HepG2 (cell line): ENCODE results near the gene GNG7. TPM values are rescaled to one million over a fixed set of nuclear protein-coding genes. Genes with fewer than 3 reads are reported as not detected.

ENCODE experiments used
- EEA1 ChIP-seq: sonication (generic); formaldehyde crosslinking; IDR thresholded peaks from 2 replicates; pipeline ENCODE4 v1.5.1; 2020; ENCODE audit warnings: mild to moderate bottlenecking, missing genetic modification reagents, borderline replicate concordance
- GATAD2A ChIP-seq: IDR thresholded peaks from 2 replicates; pipeline ENCODE4 v1.6.1; 2016
- JARID2 ChIP-seq: sonication (generic); formaldehyde crosslinking; IDR thresholded peaks from 2 replicates; pipeline ENCODE4 v1.8.1; 2023; ENCODE audit warnings: missing genetic modification reagents, inconsistent platforms; ENCODE audit not compliant: insufficient replicate concordance
- JUND ChIP-seq: sonication (generic); formaldehyde crosslinking; IDR thresholded peaks from 2 replicates; pipeline ENCODE4 v1.8.0; 2022; ENCODE audit warnings: mild to moderate bottlenecking, missing genetic modification reagents
- KAT8 ChIP-seq: IDR thresholded peaks from 2 replicates; pipeline ENCODE4 v1.6.1; 2016; ENCODE audit warnings: missing genetic modification reagents, missing compliant biosample characterization
- KDM2A ChIP-seq: sonication (generic); formaldehyde crosslinking; IDR thresholded peaks from 2 replicates; pipeline ENCODE4 v1.4.0; 2020; ENCODE audit warnings: low read depth, missing genetic modification reagents, borderline replicate concordance
- KDM3A ChIP-seq: IDR thresholded peaks from 2 replicates; pipeline ENCODE4 v1.6.1; 2018; ENCODE audit warnings: low read depth, missing compliant biosample characterization
- KDM4B ChIP-seq: sonication (generic); formaldehyde crosslinking; IDR thresholded peaks from 2 replicates; pipeline ENCODE4 v1.4.0; 2020; ENCODE audit warnings: missing genetic modification reagents
- MXD4 ChIP-seq: IDR thresholded peaks from 2 replicates; pipeline ENCODE4 v1.6.1; 2016; ENCODE audit warnings: mild to moderate bottlenecking, missing biosample characterization, missing genetic modification reagents
- POLR2G ChIP-seq: fragments of 200-400 bp; formaldehyde crosslinking; IDR thresholded peaks from 2 replicates; pipeline ENCODE4 v1.6.1; 2018; ENCODE audit warnings: mild to moderate bottlenecking, low read depth, low read length, moderate library complexity
- RBFOX2 ChIP-seq: fragments of 200-400 bp; formaldehyde crosslinking; IDR thresholded peaks from 2 replicates; pipeline ENCODE4 v1.6.1; 2017; ENCODE audit warnings: low read depth, mild to moderate bottlenecking, low read length
- RBM39 ChIP-seq: fragments of 200-400 bp; formaldehyde crosslinking; IDR thresholded peaks from one replicate; pipeline ENCODE4 v1.6.1; 2018; ENCODE audit warnings: antibody characterized with exemption, mild to moderate bottlenecking, low read depth, low read length; ENCODE audit not compliant: poor library complexity, severe bottlenecking
- REPIN1 ChIP-seq: sonication (generic); formaldehyde crosslinking; IDR thresholded peaks from 2 replicates; pipeline ENCODE4 v1.8.0; 2022; ENCODE audit warnings: missing genetic modification reagents, low read depth, mild to moderate bottlenecking, borderline replicate concordance
- SETDB1 ChIP-seq: sonication (generic); formaldehyde crosslinking; IDR thresholded peaks from 2 replicates; pipeline ENCODE4 v1.5.1; 2020; ENCODE audit warnings: missing genetic modification reagents, mild to moderate bottlenecking, borderline replicate concordance
- TOE1 ChIP-seq: sonication (generic); formaldehyde crosslinking; IDR thresholded peaks from 2 replicates; pipeline ENCODE4 v1.4.0; 2020; ENCODE audit warnings: mild to moderate bottlenecking, missing genetic modification reagents
- TP53 ChIP-seq: sonication (generic); formaldehyde crosslinking; conservative IDR thresholded peaks from 2 replicates; pipeline ENCODE4 v1.4.0; 2020; ENCODE audit warnings: missing genetic modification reagents
- ZNF224 ChIP-seq: sonication (generic); formaldehyde crosslinking; IDR thresholded peaks from 2 replicates; pipeline ENCODE4 v1.5.0; 2020; ENCODE audit warnings: mild to moderate bottlenecking, missing genetic modification reagents
- ZNF333 ChIP-seq: sonication (generic); formaldehyde crosslinking; IDR thresholded peaks from 2 replicates; pipeline ENCODE4 v1.4.0; 2020; ENCODE audit warnings: mild to moderate bottlenecking, missing genetic modification reagents, borderline replicate concordance
- ZNF33A ChIP-seq: sonication (generic); formaldehyde crosslinking; IDR thresholded peaks from 2 replicates; pipeline ENCODE4 v1.5.1; 2020; ENCODE audit warnings: missing genetic modification reagents, mild to moderate bottlenecking, moderate library complexity, borderline replicate concordance
- ZNF343 ChIP-seq: sonication (generic); formaldehyde crosslinking; IDR thresholded peaks from 2 replicates; pipeline ENCODE4 v1.4.0; 2020; ENCODE audit warnings: mild to moderate bottlenecking, missing genetic modification reagents
- ZNF460 ChIP-seq: sonication (generic); formaldehyde crosslinking; IDR thresholded peaks from 2 replicates; pipeline ENCODE4 v1.5.1; 2020; ENCODE audit warnings: missing genetic modification reagents, mild to moderate bottlenecking, borderline replicate concordance
- ZNF605 ChIP-seq: sonication (generic); formaldehyde crosslinking; IDR thresholded peaks from 2 replicates; pipeline ENCODE4 v1.8.0; 2022; ENCODE audit warnings: mild to moderate bottlenecking, missing genetic modification reagents
- ZNF670 ChIP-seq: sonication (generic); formaldehyde crosslinking; IDR thresholded peaks from 2 replicates; pipeline ENCODE4 v1.8.0; 2022; ENCODE audit warnings: mild to moderate bottlenecking, missing genetic modification reagents, borderline replicate concordance
- polyA plus RNA-seq, 8 experiments: library from polyadenylated mRNA; depleted of rRNA in 3 of 8; stranded (reverse) in 7 of 8; unstranded in 1 of 8; fragments of >200 nt; fragmentation: Illumina TruSeq in 4 of 8; extraction: Trizol in 4 of 8; gene quantifications; 2 replicates each; pipeline versions ENCODE4 v1.2.1 to v1.2.3, GENCODE V29; 2011 to 2016; ENCODE audit warnings: low read depth in 4 of 8, missing spikeins in 1 of 8, mixed read lengths in 1 of 8; ENCODE audit not compliant: insufficient read depth in 1 of 8
- total RNA-seq, 5 experiments: library from RNA; depleted of rRNA; stranded (reverse); fragments of >200 nt; fragmentation: Illumina TruSeq; extraction: Trizol; gene quantifications; 2 replicates each; pipeline ENCODE4 v1.2.3, GENCODE V29; 2016; ENCODE audit warnings: low read depth in 1 of 5
- TF ChIP-seq, protein P1 (sequence below): sonication (generic); formaldehyde crosslinking; IDR thresholded peaks from 2 replicates; pipeline ENCODE4 v1.5.1; 2020; ENCODE audit warnings: missing genetic modification reagents, mild to moderate bottlenecking, borderline replicate concordance
- TF ChIP-seq, protein P2 (sequence below): sonication (generic); formaldehyde crosslinking; IDR thresholded peaks from 2 replicates; pipeline ENCODE4 v1.5.0; 2020; ENCODE audit warnings: missing genetic modification reagents, mild to moderate bottlenecking, borderline replicate concordance
- TF ChIP-seq, protein P3 (sequence below): sonication (generic); formaldehyde crosslinking; IDR thresholded peaks from 2 replicates; pipeline ENCODE4 v1.8.0; 2022; ENCODE audit warnings: missing genetic modification reagents, mild to moderate bottlenecking, moderate library complexity, borderline replicate concordance

The GNG7 gene
- total and polyA plus RNA-seq, 2 of the 13 experiments (the other 11 are each of a cell fraction or from before 2014, with no cell fraction given), result 1.4 to 3.3 TPM

- TF ChIP-seq TP53 (CRISPR knock-in tag) (no peak), JARID2 (CRISPR knock-in tag) (peak; percentile 88), ZNF333 (CRISPR knock-in tag) (no peak), SETDB1 (CRISPR knock-in tag) (no peak), ZNF460 (CRISPR knock-in tag) (peak; percentile 44; the same call in 1 of the 2 replicates), KDM4B (0 out of 2 replicates have a peak, but pooled peaks have one; percentile 76), MXD4 (CRISPR knock-in tag) (peak; percentile 93), REPIN1 (0 out of 2 replicates have a peak, but pooled peaks have one; percentile 38), ZNF605 (CRISPR knock-in tag) (peak; percentile 42; the same call in 1 of the 2 replicates), JUND (peak; percentile 92), ZNF33A (CRISPR knock-in tag) (no peak), GATAD2A (CRISPR knock-in tag) (peak; percentile 86), KDM2A (CRISPR knock-in tag) (peak; percentile 91), ZNF224 (CRISPR knock-in tag) (peak; percentile 73), ZNF670 (CRISPR knock-in tag) (no peak), RBFOX2 (peak; percentile 67), EEA1 (CRISPR knock-in tag) (no peak), ZNF343 (CRISPR knock-in tag) (no peak), RBM39 (peak; percentile 63), POLR2G (peak; percentile 72), KAT8 (CRISPR knock-in tag) (peak; percentile 84), KDM3A (CRISPR knock-in tag) (peak; percentile 94), TOE1 (CRISPR knock-in tag) (peak; percentile 67; the same call in 1 of the 2 replicates)
- TF ChIP-seq, protein P1, sequence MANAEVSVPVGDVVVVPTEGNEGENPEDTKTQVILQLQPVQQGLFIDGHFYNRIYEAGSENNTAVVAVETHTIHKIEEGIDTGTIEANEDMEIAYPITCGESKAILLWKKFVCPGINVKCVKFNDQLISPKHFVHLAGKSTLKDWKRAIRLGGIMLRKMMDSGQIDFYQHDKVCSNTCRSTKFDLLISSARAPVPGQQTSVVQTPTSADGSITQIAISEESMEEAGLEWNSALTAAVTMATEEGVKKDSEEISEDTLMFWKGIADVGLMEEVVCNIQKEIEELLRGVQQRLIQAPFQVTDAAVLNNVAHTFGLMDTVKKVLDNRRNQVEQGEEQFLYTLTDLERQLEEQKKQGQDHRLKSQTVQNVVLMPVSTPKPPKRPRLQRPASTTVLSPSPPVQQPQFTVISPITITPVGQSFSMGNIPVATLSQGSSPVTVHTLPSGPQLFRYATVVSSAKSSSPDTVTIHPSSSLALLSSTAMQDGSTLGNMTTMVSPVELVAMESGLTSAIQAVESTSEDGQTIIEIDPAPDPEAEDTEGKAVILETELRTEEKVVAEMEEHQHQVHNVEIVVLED, result peak; percentile 49; the same call in 1 of the 2 replicates
- TF ChIP-seq, protein P2, sequence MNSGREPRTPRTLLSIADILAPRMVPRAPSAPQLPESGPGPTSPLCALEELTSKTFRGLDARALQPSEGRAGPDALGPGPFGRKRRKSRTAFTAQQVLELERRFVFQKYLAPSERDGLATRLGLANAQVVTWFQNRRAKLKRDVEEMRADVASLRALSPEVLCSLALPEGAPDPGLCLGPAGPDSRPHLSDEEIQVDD (CRISPR knock-in tag), result no peak
- TF ChIP-seq, protein P3, sequence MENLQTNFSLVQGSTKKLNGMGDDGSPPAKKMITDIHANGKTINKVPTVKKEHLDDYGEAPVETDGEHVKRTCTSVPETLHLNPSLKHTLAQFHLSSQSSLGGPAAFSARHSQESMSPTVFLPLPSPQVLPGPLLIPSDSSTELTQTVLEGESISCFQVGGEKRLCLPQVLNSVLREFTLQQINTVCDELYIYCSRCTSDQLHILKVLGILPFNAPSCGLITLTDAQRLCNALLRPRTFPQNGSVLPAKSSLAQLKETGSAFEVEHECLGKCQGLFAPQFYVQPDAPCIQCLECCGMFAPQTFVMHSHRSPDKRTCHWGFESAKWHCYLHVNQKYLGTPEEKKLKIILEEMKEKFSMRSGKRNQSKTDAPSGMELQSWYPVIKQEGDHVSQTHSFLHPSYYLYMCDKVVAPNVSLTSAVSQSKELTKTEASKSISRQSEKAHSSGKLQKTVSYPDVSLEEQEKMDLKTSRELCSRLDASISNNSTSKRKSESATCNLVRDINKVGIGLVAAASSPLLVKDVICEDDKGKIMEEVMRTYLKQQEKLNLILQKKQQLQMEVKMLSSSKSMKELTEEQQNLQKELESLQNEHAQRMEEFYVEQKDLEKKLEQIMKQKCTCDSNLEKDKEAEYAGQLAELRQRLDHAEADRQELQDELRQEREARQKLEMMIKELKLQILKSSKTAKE (CRISPR knock-in tag), result peak; percentile 82
These were observed 158.7 kb downstream of the GNG7 start (continued) for GRCh38 chr19:2543463-2544442.
